Heart left ventricle (tissue), 13 donors: ENCODE data around the gene TTR.

ENCODE experiments used
- CTCF ChIP-seq, 12 donors: fragments of 200-600 bp; sonication (generic) in 4 of 12; IDR thresholded peaks; one replicate each; pipeline versions ENCODE4 v1.5.0 to v1.8.0; 2018 to 2022; ENCODE audit warnings: antibody characterized with exemption in 12 of 12, mild to moderate bottlenecking in 5 of 12
- POLR2A ChIP-seq, 2 donors: fragments of 450-650 bp; IDR thresholded peaks; one replicate each; pipeline ENCODE4 v1.6.1; 2017; ENCODE audit warnings: antibody characterized with exemption in 2 of 2, mild to moderate bottlenecking in 2 of 2, moderate library complexity in 2 of 2
- donor health status: ischemic (EF 13 %, LVEDD 7.1; RV severe dilation, severe dysfunction).
- donor health status: DM: no; HTN: yes; CAD: no.
- donor health status: DM: no; HTN: no; CAD: no.
- donor health status: ischemic (EF 25% LVEDD 6.9; RV normal size, moderate dysfunction).
- donor health status: ischemic (EF 25% LVEDD 5.7; RV mildly dilated, moderate dysfunction).
- donor health status: ischemic (EF 35%, LVEDD 5.7; RV mildly dilated, moderate dysfunction).
- donor health status: nonischemic (EF 11% LVEDD 7.7; RV severe dilation, severe dysfunction).
- donor health status: DM: yes; HTN: yes; CAD: no.
- donor health status: PGD.
- donor health status: ischemic (EF 29% LVEDD 5.4; RV normal size, mild dysfunction).
- donor health status: nonischemic (EF 23%, LVEDD 6.1; RV moderate dilation, normal function).

- TF ChIP-seq CTCF (IDR thresholded peaks at IDR 0.05): no peak
- no peak for TF ChIP-seq POLR2A (IDR thresholded peaks at IDR 0.05)
Measured at GRCh38 chr18:31566576-31567306, 24.9 kb upstream of the TTR start.
